Measurements from ENCODE around the gene ESYT1.

The ESYT1 gene

DNA sequence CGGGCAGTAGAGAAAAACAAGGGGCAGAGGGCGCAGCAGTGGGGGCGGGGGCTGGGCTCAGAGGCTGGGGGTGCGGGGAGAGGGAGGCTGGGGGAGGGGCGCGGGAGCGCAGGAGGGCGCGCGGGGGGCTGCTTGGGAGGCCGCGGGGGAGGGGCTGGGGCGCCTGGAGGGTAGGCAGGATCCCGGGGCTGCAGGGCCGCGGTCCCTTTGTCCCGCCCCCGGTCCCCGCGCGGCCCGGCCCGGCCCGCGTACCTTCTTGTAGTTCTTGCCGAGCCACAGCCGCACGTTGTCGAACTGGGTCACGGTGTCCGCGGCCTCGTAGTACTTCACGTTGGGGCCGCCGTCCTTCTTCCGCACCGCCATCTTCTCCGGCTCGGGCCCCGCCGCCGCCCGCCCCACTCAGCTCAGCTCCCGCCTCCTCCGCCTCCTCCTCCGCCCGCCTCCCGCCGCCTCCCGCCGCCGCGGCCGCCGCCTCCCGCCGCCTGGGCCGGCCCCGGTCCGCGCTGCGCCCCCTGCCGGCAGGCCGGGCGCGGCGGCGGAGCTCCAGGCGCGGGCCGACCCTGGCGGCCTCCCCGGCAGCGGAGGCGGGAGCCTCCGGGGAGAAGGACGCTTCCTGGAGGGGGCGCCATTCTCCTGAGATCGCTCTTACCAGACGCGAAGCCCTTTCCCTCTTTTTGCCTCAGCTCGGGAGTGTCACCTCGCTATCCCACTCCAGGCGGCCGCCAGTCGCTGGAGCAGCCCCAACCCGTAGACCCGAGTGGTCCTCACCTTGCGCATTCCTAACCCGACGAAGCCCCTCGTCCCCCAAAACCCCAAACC lies 61.2 kb downstream of the ESYT1 start, which contains the start of gene SMARCC2:
SMARCC2 (minus strand) TSS at position 385 of the 819 bp plus-strand sequence; CDS start at position 363, 22 bp downstream.
- CTCF ChIA-PET: interaction anchor here (0.5 to 6.1 kb wide), 50 partner anchors 9 to 947 kb away, joined by 3 to 86 read pairs (median 4); partner anchors contain the start of genes ANKRD52, COQ10A, ESYT1 and GLS2
- Histone ChIP-seq H3K4me3 (ENCODE audit: low read depth, low read length) (peak within 1 kb of the TSS; percentile 87), H3K36me3 (ENCODE audit: control insufficient read depth in 2 of 2, insufficient read depth in 1 of 2, low read length in 2 of 2) (peaks cover 16 to 30% of the 10 kb centered on the region in 2 experiments), H3K4me1 (ENCODE audit: control insufficient read depth, insufficient read depth, low read length) (no peaks in the 10 kb centered on the region; the same call in 1 of the 2 replicates), H3K27ac (ENCODE audit: extremely low read depth, low read depth, low read length) (peak within 1 kb of the TSS; percentile 86), H3K9me3 (ENCODE audit: control insufficient read depth, insufficient read depth, low read depth, low read length) (no peaks in the 10 kb centered on the region)
- POLR2A ChIA-PET: interaction anchor here (0.6 to 5.3 kb wide), 27 partner anchors 8 to 250 kb away, joined by 3 to 59 read pairs (median 5); partner anchors contain the start of genes ANKRD52, ESYT1, MYL6 and PA2G4
- TF ChIP-seq, protein P1, sequence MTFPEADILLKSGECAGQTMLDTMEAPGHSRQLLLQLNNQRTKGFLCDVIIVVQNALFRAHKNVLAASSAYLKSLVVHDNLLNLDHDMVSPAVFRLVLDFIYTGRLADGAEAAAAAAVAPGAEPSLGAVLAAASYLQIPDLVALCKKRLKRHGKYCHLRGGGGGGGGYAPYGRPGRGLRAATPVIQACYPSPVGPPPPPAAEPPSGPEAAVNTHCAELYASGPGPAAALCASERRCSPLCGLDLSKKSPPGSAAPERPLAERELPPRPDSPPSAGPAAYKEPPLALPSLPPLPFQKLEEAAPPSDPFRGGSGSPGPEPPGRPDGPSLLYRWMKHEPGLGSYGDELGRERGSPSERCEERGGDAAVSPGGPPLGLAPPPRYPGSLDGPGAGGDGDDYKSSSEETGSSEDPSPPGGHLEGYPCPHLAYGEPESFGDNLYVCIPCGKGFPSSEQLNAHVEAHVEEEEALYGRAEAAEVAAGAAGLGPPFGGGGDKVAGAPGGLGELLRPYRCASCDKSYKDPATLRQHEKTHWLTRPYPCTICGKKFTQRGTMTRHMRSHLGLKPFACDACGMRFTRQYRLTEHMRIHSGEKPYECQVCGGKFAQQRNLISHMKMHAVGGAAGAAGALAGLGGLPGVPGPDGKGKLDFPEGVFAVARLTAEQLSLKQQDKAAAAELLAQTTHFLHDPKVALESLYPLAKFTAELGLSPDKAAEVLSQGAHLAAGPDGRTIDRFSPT (tag by site-specific recombination; IDR thresholded peaks at IDR 0.05): no peak
- TF ChIP-seq YY1 (tag by site-specific recombination; IDR thresholded peaks at IDR 0.05): peak; percentile 50; the same call in 1 of the 2 replicates
- TF ChIP-seq, protein P2, sequence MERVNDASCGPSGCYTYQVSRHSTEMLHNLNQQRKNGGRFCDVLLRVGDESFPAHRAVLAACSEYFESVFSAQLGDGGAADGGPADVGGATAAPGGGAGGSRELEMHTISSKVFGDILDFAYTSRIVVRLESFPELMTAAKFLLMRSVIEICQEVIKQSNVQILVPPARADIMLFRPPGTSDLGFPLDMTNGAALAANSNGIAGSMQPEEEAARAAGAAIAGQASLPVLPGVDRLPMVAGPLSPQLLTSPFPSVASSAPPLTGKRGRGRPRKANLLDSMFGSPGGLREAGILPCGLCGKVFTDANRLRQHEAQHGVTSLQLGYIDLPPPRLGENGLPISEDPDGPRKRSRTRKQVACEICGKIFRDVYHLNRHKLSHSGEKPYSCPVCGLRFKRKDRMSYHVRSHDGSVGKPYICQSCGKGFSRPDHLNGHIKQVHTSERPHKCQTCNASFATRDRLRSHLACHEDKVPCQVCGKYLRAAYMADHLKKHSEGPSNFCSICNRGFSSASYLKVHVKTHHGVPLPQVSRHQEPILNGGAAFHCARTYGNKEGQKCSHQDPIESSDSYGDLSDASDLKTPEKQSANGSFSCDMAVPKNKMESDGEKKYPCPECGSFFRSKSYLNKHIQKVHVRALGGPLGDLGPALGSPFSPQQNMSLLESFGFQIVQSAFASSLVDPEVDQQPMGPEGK (tag by site-specific recombination; IDR thresholded peaks at IDR 0.05): no peak
- 0 out of 2 replicates have a peak, but pooled peaks have one; percentile 32 for TF ChIP-seq KLF10 (tag by site-specific recombination; IDR thresholded peaks at IDR 0.05)
- no peak for TF ChIP-seq ZNF24 (tag by site-specific recombination; IDR thresholded peaks at IDR 0.05)
- 0 out of 2 replicates have a peak, but pooled peaks have one; percentile 17 for TF ChIP-seq ZNF677 (tag by site-specific recombination; IDR thresholded peaks at IDR 0.05)
- TF ChIP-seq, protein P3, sequence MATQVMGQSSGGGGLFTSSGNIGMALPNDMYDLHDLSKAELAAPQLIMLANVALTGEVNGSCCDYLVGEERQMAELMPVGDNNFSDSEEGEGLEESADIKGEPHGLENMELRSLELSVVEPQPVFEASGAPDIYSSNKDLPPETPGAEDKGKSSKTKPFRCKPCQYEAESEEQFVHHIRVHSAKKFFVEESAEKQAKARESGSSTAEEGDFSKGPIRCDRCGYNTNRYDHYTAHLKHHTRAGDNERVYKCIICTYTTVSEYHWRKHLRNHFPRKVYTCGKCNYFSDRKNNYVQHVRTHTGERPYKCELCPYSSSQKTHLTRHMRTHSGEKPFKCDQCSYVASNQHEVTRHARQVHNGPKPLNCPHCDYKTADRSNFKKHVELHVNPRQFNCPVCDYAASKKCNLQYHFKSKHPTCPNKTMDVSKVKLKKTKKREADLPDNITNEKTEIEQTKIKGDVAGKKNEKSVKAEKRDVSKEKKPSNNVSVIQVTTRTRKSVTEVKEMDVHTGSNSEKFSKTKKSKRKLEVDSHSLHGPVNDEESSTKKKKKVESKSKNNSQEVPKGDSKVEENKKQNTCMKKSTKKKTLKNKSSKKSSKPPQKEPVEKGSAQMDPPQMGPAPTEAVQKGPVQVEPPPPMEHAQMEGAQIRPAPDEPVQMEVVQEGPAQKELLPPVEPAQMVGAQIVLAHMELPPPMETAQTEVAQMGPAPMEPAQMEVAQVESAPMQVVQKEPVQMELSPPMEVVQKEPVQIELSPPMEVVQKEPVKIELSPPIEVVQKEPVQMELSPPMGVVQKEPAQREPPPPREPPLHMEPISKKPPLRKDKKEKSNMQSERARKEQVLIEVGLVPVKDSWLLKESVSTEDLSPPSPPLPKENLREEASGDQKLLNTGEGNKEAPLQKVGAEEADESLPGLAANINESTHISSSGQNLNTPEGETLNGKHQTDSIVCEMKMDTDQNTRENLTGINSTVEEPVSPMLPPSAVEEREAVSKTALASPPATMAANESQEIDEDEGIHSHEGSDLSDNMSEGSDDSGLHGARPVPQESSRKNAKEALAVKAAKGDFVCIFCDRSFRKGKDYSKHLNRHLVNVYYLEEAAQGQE (tag by site-specific recombination; IDR thresholded peaks at IDR 0.05): no peak
- no peak for TF ChIP-seq ZNF707 (tag by site-specific recombination; IDR thresholded peaks at IDR 0.05)
- TF ChIP-seq HOXA7 (CRISPR knock-in tag; IDR thresholded peaks at IDR 0.05; ENCODE audit: borderline replicate concordance): no peak
- no peak for TF ChIP-seq ZNF548 (tag by site-specific recombination; IDR thresholded peaks at IDR 0.05)
- peak; percentile 71; the same call in 1 of the 2 replicates for TF ChIP-seq KLF8 (tag by site-specific recombination; IDR thresholded peaks at IDR 0.05)
- peak; percentile 40 for TF ChIP-seq ZNF654 (tag by site-specific recombination; IDR thresholded peaks at IDR 0.05; ENCODE audit: low read depth)
- TF ChIP-seq, protein P4, sequence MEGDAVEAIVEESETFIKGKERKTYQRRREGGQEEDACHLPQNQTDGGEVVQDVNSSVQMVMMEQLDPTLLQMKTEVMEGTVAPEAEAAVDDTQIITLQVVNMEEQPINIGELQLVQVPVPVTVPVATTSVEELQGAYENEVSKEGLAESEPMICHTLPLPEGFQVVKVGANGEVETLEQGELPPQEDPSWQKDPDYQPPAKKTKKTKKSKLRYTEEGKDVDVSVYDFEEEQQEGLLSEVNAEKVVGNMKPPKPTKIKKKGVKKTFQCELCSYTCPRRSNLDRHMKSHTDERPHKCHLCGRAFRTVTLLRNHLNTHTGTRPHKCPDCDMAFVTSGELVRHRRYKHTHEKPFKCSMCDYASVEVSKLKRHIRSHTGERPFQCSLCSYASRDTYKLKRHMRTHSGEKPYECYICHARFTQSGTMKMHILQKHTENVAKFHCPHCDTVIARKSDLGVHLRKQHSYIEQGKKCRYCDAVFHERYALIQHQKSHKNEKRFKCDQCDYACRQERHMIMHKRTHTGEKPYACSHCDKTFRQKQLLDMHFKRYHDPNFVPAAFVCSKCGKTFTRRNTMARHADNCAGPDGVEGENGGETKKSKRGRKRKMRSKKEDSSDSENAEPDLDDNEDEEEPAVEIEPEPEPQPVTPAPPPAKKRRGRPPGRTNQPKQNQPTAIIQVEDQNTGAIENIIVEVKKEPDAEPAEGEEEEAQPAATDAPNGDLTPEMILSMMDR (tag by site-specific recombination; IDR thresholded peaks at IDR 0.05): peak; percentile 92
- no peak for TF ChIP-seq GLI4 (tag by site-specific recombination; IDR thresholded peaks at IDR 0.05)
- TF ChIP-seq, protein P5, sequence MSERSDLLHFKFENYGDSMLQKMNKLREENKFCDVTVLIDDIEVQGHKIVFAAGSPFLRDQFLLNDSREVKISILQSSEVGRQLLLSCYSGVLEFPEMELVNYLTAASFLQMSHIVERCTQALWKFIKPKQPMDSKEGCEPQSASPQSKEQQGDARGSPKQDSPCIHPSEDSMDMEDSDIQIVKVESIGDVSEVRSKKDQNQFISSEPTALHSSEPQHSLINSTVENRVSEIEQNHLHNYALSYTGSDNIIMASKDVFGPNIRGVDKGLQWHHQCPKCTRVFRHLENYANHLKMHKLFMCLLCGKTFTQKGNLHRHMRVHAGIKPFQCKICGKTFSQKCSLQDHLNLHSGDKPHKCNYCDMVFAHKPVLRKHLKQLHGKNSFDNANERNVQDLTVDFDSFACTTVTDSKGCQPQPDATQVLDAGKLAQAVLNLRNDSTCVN (tag by site-specific recombination; optimal IDR thresholded peaks at IDR 0.05): peak; percentile 65
- no peak for TF ChIP-seq ZNF670 (tag by site-specific recombination; IDR thresholded peaks at IDR 0.05; ENCODE audit: low read depth)
- TF ChIP-seq ZNF626 (tag by site-specific recombination; IDR thresholded peaks at IDR 0.05): no peak
- TF ChIP-seq WT1 (tag by site-specific recombination; IDR thresholded peaks at IDR 0.05): 0 out of 2 replicates have a peak, but pooled peaks have one; percentile 8
- TF ChIP-seq ZSCAN23 (tag by site-specific recombination; IDR thresholded peaks at IDR 0.05): peak; percentile 69
- 0 out of 2 replicates have a peak, but pooled peaks have one; percentile 5 for TF ChIP-seq ZNF843 (tag by site-specific recombination; IDR thresholded peaks at IDR 0.05)
- TF ChIP-seq ZNF530 (tag by site-specific recombination; IDR thresholded peaks at IDR 0.05; ENCODE audit: low read depth): no peak
- TF ChIP-seq, protein P6, sequence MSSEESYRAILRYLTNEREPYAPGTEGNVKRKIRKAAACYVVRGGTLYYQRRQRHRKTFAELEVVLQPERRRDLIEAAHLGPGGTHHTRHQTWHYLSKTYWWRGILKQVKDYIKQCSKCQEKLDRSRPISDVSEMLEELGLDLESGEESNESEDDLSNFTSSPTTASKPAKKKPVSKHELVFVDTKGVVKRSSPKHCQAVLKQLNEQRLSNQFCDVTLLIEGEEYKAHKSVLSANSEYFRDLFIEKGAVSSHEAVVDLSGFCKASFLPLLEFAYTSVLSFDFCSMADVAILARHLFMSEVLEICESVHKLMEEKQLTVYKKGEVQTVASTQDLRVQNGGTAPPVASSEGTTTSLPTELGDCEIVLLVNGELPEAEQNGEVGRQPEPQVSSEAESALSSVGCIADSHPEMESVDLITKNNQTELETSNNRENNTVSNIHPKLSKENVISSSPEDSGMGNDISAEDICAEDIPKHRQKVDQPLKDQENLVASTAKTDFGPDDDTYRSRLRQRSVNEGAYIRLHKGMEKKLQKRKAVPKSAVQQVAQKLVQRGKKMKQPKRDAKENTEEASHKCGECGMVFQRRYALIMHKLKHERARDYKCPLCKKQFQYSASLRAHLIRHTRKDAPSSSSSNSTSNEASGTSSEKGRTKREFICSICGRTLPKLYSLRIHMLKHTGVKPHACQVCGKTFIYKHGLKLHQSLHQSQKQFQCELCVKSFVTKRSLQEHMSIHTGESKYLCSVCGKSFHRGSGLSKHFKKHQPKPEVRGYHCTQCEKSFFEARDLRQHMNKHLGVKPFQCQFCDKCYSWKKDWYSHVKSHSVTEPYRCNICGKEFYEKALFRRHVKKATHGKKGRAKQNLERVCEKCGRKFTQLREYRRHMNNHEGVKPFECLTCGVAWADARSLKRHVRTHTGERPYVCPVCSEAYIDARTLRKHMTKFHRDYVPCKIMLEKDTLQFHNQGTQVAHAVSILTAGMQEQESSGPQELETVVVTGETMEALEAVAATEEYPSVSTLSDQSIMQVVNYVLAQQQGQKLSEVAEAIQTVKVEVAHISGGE (tag by site-specific recombination; conservative IDR thresholded peaks at IDR 0.05; ENCODE audit: low read depth): no peak
